NT2/D1 (cell line): ENCODE data around the gene AEBP2.

Experiments
- SUZ12 ChIP-seq: IDR thresholded peaks from 2 replicates; pipeline ENCODE4 v1.6.1; 2011; ENCODE audit not compliant: insufficient read length, insufficient read depth; ENCODE audit errors: extremely low read depth
- YY1 ChIP-seq: IDR thresholded peaks from 2 replicates; pipeline ENCODE4 v1.6.1; 2011; ENCODE audit not compliant: insufficient read length, insufficient read depth

DNA sequence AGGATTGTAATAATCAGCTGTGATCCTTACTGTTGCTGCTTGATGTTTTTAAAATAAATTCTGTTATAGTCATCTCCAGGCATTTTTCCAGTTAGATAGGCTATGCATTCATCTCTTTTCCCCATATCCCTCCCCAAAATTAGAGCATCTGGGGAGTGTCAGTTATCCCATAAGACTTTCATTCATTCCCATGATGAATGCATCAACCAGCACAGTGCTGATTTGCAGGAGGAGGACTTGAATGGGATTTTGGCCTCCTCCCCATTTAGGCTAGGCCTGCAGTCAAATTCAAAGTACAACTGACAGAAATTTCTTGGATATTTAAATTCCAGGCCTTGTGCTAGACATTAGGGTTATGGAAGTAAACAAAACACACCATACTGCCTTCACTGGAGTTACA, 99.8 kb downstream of the AEBP2 start:
- no peak for TF ChIP-seq SUZ12
- TF ChIP-seq YY1 = no peak
